CD4-positive, alpha-beta T cell treated with Interferon gamma for 1 hour (primary cell): ENCODE data around the gene GPR22.

Experiments used
- DNase-seq: peaks from one replicate; pipeline ENCODE4 v3.0.0-alpha.2; 2020

The GPR22 gene

GRCh38 chr7:107480932-107481331, 11.1 kb downstream of the GPR22 start:
- no peak for DNase-seq

- no peak for DNase-seq
These were observed 12.7 kb downstream of the GPR22 start for GRCh38 chr7:107482571-107482970.

DNA sequence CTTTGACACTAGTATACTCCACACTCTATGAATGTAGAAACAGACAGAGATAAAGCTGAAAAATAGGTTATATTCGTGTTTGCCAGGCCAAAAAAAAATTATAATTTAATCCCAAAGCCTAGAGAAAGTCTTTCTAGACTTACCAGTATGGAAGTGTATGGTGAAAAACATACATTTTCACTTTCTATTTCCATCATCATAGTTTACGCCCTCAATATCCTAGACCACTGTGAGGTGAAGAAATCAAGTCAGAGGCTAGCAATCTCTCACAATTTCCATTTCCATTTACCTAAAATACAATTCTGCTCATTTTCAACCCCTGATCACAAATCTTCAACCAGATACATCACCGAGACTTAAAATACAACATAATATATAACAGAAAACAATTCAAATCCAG, 16.2 kb downstream of the GPR22 start:
- DNase-seq, result no peak

DNA sequence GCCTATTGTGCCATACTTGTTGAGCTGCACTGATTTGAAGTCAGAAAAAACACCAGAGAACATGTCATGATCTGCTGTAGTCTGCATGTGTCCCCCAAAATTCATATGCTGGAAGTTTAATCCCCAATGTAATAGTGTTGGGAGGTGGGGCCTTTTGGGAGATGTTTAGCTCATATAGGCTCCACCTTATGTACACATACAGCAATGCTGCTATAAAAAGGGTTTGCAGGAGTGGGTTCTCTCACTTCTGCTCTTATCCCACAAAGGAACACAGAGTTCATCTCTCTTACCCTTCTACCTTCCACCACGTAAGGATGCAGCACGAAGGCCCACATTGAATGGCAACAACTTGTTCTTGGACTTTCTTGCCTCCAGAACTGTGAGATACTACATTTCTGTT, 23.0 kb downstream of the GPR22 start:
- DNase-seq, result no peak

DNA sequence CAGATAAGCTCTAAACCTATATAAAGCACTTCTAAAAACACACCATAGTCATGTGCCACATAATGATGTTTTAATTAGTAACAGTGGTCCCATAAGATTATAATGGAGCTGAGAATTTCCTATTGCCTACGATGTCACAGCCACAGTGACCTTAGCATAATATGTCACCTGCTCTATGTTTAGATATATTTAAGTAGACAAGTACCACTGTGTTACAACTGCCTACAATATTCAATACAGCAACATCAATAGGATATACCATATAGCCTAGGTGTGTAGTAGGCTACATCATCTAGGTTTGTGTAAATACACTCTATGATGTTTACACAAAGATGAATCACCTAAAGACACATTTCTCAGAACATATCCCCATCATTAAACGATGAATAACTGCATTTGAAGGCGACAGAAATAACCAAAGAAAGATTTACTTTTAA, 24.5 kb downstream of the GPR22 start:
- no peak for DNase-seq

- no peak for DNase-seq
These were observed 25.0 kb downstream of the GPR22 start for GRCh38 chr7:107494884-107495283.

DNA sequence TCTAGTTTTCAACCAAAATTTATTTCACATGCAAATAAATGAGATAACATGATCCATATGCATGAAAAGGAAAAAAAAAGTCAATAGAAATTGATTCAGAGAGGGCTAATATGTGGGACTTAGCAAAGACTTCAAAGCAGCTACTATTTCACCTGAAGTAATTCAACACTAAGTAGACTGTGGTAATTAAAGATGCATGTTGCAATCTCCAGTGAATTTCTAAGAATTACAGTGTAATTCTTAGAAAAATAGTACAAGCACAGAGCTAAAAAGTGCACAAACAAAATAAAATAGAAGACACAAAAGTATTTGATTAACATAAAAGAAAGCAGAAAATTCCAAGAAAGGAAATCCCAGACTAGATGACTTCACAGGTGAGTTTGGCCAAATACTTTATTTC, 25.7 kb downstream of the GPR22 start:
- no peak for DNase-seq

DNA sequence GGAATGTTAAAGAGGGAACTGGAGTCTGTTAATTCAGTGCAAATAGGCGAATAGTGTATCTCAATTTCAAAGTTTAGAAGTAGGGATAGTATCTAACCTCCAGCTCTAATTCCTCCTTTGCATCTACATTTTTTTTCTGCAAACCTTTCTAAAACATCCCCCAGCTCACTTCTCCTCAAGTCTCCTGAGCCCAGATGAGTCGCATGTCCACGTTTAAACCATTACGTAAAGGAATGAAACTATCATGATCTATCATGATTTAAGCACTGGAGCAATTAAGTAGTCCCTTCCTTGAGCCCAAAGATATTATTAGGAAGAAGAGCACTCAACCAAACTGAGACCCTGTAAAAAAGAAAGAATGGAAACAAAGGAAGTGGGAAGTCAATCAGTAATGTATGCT, 29.9 kb downstream of the GPR22 start:
- DNase-seq, result no peak

DNA sequence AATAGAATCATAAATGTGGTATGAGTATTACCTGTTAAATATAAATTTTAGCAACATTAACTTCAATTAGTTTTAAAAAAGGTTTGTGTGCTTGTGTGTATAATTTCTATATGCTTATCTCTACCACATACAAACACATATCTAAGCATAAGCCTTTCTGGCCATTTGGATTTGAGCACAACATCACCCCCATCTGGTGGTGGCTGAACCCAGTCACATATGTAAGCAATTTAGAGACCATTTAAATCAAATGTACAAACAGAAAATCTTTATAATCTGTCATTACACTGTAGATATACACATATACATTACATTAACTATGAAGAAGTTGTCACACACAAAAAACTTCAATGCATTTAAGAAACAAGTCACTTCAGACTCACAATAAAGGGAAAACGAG, 31.7 kb downstream of the GPR22 start:
- no peak for DNase-seq

DNA sequence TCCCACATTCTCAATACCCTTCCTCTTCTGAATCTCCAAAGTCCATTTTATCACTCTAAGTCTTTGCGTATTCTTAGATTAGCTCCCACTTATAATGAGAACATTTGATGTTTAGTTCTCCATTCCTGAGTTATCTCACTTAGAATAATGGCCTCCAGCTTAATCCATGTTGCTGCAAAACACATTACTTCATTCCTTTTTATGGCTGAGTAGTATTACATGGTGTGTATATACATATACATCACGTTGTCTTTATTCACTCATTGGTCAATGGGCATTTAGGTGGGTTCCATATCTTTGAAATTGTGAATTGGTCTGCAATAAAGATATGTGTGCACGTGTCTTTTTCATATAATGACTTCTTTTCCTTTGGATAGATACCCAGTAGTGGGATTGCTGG, 32.3 kb downstream of the GPR22 start:
- DNase-seq, result no peak

- DNase-seq, result no peak
These were observed 32.9 kb downstream of the GPR22 start for GRCh38 chr7:107502797-107503196.

- no peak for DNase-seq
These were observed 33.8 kb downstream of the GPR22 start for GRCh38 chr7:107503687-107504086.

- no peak for DNase-seq
These were observed 35.5 kb downstream of the GPR22 start for GRCh38 chr7:107505362-107505761.

GRCh38 chr7:107505997-107506673, 36.3 kb downstream of the GPR22 start:
- no peak for DNase-seq

DNA sequence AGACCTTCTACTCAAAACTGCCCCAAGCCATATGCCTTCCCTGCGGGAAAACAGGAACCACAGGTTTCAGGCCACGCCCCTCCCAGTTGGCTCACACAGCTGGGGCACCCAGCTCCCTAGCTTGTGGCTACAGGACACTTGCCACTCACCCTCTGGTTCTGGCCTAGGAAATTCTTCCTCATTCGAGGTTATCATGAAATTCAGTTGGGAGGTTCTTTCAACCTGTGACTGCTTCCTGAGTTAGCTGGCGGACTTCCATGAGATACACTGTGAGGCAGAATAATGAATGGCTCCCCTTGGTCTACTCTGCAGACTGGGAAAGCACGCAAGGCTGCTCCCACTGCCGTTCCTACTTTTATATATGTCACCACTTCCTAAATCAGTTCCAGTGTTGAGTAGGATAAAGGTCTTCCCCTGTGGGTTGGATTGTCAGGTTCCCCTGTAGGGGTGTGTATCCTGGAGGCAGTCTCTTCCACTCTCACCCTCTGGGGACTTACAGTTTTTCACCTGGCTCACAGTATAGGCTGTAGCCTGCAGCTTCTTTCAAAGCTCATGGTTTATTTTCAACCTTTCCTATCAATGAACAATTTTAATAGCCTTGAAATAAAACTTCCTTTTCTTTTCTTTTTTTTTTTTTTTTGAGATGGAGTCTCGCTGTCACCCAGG, 37.0 kb downstream of the GPR22 start:
- no peak for DNase-seq
